ENCODE measurements around the gene GNAZ.

GNAZ gene

DNA sequence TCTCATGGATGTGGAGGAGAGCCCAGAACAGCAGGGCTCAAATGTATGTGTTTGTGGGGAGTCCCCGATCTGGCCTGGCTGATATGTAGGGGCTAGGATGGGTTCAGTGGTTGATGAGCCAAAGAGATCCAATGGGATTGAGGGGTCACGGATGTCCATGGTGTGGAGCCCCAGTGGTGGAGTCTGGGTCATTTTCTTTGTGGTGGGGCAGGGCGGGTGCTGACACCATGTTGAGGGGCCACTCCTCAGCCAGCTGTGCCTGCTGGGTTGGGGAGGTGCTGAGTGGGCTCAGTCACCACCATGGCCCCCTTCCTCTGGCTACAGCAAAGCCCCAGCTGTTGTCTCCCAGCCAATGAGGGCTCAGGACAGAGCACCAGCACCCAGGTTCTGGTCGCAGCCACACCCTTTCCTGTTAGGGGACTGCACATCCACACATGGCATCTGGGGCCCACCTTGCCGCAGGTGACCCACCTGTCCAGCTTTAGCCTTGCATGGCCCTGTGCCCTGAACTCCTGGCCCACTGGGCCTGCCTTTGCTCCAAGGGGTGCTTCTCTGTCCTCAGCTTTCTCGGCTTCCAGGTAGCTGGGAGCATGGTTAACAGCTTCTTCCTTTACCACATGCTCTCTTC, 3.2 kb upstream of the GNAZ start:
- TF ChIP-seq GATA3 (IDR thresholded peaks at IDR 0.05; ENCODE audit: low read depth, low read length) (no peak), GATA2 (IDR thresholded peaks at IDR 0.05; ENCODE audit: low read depth, low read length) (no peak)

DNA sequence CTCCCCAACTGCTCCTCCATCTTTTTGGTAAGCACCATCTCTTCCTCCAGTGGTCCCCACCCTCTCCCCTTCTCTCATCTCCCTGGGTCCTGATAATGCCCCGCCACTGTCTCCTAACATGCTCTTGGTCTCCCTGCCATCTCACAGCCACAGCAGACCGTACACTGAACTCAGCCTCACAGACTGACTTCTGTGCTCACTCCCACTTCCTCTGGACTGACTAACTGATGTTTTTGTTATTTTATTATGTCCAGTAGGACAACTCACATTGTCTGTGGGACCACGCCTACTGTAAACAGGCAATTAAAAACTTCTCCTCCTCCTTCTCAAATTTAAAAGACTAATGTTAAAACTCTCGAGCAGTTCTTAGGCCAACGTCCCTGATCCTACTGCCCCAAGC, 2.6 kb upstream of the GNAZ start:
- TF ChIP-seq GATA2 (IDR thresholded peaks at IDR 0.05; ENCODE audit: low read depth, low read length) (no peak), GATA3 (IDR thresholded peaks at IDR 0.05; ENCODE audit: low read depth, low read length) (no peak)

DNA sequence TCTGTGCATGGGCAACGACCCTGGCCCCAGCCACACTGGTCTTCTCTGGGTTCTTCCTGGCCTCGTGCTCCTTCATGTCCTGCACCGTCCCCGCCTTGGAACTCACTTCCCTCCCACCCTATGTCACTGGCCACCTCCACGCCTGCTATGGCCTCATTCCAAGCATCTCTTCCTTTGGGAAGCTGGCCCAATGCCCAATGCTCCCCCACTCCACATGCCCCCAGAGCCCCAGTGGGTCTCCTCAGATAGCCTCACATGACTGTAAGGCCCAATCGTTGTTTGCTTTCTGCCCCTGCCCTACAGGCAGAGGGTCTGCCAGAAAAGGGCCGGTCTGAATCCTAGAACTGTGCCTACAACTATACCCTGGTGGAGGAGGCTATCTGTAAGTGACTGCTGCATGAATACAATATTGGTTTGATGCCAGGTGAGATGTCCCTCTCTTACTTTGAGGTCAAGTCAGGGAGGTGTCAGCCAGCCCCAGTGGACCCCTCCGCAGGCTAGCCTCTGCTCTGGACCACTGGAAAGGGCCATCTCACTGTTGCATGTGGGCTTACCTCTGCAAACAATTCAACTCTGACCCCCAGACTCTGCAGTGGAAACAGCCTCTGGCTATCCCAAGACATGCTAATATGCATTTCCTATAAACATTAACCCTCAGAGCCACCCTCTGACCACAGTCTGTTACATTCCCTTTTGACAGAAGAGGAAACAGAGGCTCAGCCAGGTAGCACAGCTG, 2.1 kb upstream of the GNAZ start:
- TF ChIP-seq GATA2 (IDR thresholded peaks at IDR 0.05; ENCODE audit: low read depth, low read length) (no peak), GATA3 (IDR thresholded peaks at IDR 0.05; ENCODE audit: low read depth, low read length) (no peak)

DNA sequence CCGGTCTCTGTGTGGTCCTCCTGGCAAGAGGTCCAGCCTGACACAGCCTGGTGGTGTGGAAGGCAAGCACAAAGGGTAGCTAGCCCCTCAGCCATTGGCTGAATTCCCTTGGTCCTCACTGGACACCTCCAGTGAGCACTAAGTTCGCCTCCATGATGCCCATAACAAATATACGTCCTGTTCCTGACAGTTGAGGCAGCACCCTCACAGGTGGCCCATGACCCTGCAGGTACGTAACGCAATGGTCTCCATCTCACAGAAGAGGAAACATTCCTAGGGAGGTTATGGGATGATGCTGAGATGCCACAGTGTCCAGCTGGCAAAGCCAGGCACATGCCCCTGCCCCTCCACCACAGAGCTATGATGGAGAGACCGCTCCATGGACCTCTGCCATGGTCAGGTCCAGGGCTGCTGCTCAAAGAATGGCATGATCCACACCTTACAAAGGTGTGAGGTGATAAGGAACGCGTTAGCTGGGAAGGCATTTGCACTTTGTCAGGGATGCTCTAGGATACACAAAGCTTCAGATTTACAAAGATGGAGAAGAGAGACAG, 1.4 kb upstream of the GNAZ start:
- no peak for TF ChIP-seq GATA2 (IDR thresholded peaks at IDR 0.05; ENCODE audit: low read depth, low read length)
- TF ChIP-seq GATA3 (IDR thresholded peaks at IDR 0.05; ENCODE audit: low read depth, low read length): no peak

DNA sequence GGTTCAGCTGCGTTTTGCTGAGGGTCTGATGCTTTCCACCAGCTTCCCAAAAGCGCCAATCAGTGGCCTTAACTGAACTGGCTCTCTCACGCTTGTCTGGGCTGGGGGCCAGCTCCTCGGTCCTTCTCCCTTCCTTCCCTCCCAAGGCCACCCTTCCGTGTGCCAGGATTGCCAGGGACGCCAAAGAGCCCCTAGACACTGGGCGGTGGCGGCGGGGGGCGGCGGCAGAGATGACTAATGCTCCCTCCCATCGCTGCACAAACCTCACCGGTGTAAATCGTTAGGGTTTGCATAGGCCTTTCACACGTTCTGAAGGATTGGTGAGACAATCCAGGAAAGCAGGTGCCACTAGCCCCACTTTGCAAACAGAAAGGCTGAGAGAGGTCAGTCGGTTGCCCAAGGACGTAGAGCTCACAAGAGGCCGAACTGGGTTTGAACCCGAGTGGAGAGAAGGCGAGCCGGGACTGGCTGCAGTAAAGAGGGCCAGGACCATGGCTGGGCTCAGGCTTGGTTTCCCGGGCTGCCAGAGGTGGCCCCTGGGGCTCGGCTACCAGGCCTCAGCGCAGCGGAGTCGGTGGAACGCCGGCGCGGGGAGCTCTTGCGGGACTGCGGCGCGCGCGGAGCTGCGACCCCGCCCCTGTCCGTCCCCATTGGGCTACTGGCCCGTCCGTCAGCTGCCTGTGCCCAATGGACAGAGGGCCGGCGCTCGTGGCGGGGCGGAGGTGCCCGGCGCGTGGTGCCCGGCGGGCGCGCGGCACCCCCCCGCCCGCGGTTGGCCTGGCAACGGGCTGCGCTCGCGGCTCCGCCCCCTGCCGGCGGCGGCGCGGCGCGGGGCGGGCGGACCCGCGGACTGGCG, 589 bp upstream of the GNAZ start:
- TF ChIP-seq GATA2 (IDR thresholded peaks at IDR 0.05; ENCODE audit: low read depth, low read length): no peak
- TF ChIP-seq GATA3 (IDR thresholded peaks at IDR 0.05; ENCODE audit: low read depth, low read length): no peak

DNA sequence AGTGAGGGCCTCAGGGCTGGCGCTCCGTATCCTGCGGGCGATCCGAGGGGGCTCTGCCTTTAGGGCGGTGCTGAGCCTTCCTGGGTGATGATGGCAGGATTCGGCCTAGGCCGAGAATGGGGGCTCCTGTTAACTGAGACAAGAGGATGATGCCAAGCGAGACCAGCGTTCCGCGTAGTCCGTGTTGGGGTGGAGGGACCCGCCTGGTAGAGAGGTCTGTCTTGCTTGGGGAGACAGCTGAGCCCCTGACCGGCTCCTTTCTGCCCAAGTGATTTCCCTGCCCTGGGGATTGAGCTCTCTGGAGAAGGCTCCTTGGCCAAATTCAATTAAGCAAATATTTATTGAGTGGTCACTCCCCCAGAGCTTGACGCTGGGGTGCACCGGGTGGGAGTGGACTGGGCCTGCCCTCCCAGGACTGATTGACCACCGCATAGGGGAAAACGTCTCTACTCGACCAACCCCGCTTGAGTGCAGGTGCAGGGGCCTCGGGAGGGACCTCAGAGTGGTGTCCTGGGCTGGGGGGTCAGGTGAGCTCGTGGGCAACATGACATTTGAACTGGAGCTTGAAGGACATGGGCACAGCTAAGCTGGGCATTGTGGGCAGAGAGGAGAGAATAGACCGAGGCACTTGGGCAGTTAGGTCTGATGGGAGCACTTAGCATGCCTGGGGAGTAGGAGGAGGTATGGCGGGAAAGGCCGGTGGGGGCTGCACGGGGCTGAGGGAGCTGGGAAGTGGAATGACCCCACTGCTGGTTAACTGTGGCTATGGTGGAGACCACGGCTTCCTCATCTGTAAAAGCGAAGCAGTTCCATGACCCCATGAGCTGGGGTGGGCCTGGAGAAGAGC, 1.1 kb downstream of the GNAZ start:
- no peak for TF ChIP-seq GATA2 (IDR thresholded peaks at IDR 0.05; ENCODE audit: low read depth, low read length)
- TF ChIP-seq GATA3 (IDR thresholded peaks at IDR 0.05; ENCODE audit: low read depth, low read length): no peak

DNA sequence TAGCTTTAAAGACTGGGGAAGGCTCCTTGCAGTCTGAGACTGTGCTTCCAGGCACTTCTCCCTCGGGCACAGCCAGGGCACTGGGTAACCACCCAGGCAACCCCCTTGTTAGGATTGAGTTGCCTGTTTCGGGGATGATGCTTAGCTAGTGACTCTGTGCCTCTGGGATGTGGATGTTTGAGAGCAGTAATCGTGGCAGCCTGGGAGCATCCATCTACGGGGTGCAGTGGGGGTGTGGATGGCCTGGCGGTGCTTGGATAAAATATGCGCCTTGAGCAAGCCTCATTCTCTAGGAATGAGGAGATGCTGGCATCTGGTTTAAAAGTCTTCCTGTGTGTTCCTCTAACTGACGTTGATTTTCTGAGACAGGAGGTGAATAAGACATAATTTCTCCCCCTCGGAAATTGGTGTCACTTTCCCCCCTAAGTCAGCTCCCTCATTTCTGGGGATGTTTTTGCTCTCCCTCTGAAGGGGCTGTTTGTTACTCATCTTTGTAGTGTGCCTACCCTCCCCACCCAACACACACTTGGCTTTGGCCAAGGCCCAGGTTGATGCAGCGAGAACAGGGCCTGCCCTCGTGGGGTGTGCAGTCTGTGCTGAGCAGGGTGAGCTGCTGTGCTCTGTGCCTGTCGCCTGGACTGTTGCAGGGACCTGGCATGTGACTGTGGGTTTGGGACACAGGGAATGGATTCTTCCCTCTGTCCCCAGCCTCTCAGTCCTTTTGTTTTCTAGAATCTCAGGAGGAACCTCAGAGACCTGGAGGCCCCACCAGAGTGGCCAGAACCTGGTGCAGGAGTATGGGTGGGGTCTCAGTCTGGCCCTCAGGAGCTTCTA, 2.0 kb downstream of the GNAZ start:
- TF ChIP-seq GATA2 (IDR thresholded peaks at IDR 0.05; ENCODE audit: low read depth, low read length) (no peak), GATA3 (IDR thresholded peaks at IDR 0.05; ENCODE audit: low read depth, low read length) (no peak)

DNA sequence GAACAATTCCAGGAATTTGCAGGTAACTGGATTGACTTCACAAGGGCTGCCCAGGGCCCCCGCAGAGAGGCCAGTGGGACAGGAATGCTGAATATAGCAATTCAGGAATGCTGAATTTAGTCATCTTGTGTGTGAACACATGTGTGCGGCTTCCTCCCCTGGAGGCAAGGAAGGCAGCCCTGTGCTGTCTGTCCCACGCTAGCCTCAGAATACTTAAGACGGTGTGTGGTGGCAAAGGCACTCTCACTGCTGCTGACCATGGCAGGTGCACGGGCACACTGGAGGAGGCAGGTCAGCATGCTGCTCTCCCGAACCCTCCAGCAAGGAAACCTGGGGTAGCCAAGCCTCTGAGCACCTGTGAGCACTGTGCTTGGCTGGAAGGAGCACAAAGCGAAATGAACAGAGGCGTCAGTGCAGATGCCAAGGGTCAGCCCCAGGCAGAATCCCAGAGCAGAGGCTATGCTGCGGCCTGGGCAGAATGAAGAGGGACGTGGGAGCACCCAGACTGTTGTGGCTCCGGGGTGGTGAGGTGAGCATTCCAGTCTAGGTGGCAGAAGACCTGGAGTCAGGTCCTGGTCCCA, 2.7 kb downstream of the GNAZ start:
- no peak for TF ChIP-seq GATA2 (IDR thresholded peaks at IDR 0.05; ENCODE audit: low read depth, low read length)
- no peak for TF ChIP-seq GATA3 (IDR thresholded peaks at IDR 0.05; ENCODE audit: low read depth, low read length)

DNA sequence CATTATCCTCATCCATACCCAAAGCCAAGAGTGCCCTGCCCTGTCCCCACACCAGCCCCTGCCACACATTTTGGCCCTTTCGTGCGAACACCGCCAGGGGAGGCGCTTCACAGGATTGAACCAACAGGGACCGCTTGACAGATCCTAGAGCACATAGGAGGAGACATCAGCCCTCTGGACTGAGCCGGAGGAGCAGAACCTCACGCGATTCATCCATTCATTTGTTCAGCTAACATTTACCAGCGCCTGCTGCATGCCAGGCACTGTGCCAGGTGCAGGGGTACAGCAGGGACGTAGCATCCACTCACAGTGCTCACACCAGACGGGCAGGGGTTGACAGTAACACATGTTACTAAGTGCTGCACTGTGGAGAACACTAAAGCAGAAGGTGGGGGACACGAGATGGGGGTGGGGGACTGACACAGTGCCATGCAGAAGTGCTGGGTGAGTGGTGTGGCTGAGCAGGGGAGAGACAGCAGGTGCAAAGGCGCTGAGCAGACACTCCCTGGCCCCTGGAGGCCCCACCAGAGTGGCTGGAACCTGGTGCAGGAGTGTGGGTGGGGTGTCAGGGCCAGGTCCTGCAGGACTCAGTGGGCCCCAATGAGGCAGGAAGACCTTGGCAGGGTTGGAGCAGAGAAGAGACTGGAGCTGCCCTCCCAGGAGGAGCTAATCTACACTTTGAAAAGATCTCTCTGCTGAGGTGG, 3.4 kb downstream of the GNAZ start:
- TF ChIP-seq GATA3 (IDR thresholded peaks at IDR 0.05; ENCODE audit: low read depth, low read length) (no peak), GATA2 (IDR thresholded peaks at IDR 0.05; ENCODE audit: low read depth, low read length) (no peak)

DNA sequence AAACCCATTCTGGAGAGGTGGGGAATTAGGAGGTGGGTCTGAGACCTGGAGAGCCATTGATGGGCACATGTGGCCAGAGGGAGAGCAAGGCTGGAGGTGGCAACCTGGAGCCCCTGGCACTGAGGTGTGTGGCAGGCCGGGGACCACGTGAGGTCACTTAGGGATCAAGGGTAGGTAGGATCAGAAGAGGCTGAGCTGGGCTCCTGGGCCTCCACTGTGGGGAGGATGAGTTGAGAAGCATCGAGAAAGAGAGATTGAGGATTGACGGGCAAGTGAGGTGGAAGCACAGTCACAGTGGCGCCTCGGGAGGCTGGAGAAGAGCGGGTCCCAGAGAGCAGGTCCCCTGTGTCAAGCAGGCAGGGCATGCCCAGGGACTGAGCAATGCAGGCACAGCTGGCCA, 4.1 kb downstream of the GNAZ start:
- TF ChIP-seq GATA2 (IDR thresholded peaks at IDR 0.05; ENCODE audit: low read depth, low read length) (no peak), GATA3 (IDR thresholded peaks at IDR 0.05; ENCODE audit: low read depth, low read length) (no peak)

DNA sequence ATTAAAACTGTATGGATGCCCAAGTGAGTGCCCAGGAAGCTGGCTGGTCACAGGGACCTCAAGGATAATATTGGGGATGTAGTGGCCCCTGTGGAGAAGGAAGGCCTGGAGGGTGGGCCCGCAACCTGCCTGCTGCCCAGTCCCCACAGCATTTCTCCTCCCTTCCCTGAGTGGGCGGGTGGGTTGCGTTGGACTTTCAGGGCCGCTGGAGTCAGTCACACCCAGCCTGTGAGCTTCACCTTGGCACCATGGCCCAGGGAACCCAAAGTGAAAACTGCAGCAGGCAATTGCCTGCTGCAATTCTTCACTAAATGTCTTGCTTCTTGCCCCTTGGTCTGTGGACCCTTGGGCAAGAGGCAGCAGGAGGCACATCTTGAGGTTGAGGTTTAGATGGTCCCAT, 4.7 kb downstream of the GNAZ start:
- no peak for TF ChIP-seq GATA2 (IDR thresholded peaks at IDR 0.05; ENCODE audit: low read depth, low read length)
- no peak for TF ChIP-seq GATA3 (IDR thresholded peaks at IDR 0.05; ENCODE audit: low read depth, low read length)
